ENCODE measurements around the gene GANC.

GRCh38 chr15:42356851-42357250 lies 83.8 kb downstream of the GANC start:
- TF ChIP-seq CTCF (conservative IDR thresholded peaks at IDR 0.05): no peak
- TF ChIP-seq ZFX (IDR thresholded peaks at IDR 0.05): no peak
